Liver (tissue), 3 donors: ENCODE measurements around the gene SIL1.
"Not testable (repeated sequence)": the region's sequence is repeated elsewhere in the genome, so short reads cannot be mapped to it uniquely, and the experiment has no call there.

Source experiments
- ATF3 ChIP-seq: IDR thresholded peaks from 2 replicates; pipeline ENCODE4 v1.6.1; 2016; ENCODE audit warnings: antibody characterized with exemption
- CTCF ChIP-seq: fragments of 150-350 bp; IDR thresholded peaks from 2 replicates; pipeline ENCODE4 v1.5.1; 2017; ENCODE audit warnings: improper control_type of control experiment, low read depth, low read length; ENCODE audit not compliant: missing input control
- EGR1 ChIP-seq, 2 donors: IDR thresholded peaks; 2 replicates each; pipeline ENCODE4 v1.6.1; 2016 to 2018; ENCODE audit warnings: antibody characterized with exemption in 2 of 2, low read depth in 2 of 2
- HNF4G ChIP-seq: IDR thresholded peaks from 2 replicates; pipeline ENCODE4 v1.6.1; 2016; ENCODE audit warnings: antibody characterized with exemption
- MAX ChIP-seq: IDR thresholded peaks from 2 replicates; pipeline ENCODE4 v1.6.1; 2016; ENCODE audit warnings: antibody characterized with exemption
- REST ChIP-seq: IDR thresholded peaks from 2 replicates; pipeline ENCODE4 v1.6.1; 2016; ENCODE audit warnings: antibody characterized with exemption, mild to moderate bottlenecking
- SP1 ChIP-seq: IDR thresholded peaks from 2 replicates; pipeline ENCODE4 v1.6.1; 2018; ENCODE audit warnings: antibody characterized with exemption, mild to moderate bottlenecking
- donor health status: healthy.
- donor health status: healthy.

GRCh38 chr5:139191954-139192353 is 6.2 kb downstream of the SIL1 start:
- TF ChIP-seq CTCF; SP1; MAX; ATF3; REST; EGR1 (IDR thresholded peaks at IDR 0.05; ENCODE audit: low read depth in 2 of 2); HNF4G: not testable (repeated sequence)
